ENCODE data around the gene THSD7B. TPM values are rescaled to one million over a fixed set of nuclear protein-coding genes. Genes with fewer than 3 reads are reported as not detected.

THSD7B gene
- total and polyA plus RNA-seq, 2 experiments from 2014 or later, result 0.86 to 3.8 TPM

DNA sequence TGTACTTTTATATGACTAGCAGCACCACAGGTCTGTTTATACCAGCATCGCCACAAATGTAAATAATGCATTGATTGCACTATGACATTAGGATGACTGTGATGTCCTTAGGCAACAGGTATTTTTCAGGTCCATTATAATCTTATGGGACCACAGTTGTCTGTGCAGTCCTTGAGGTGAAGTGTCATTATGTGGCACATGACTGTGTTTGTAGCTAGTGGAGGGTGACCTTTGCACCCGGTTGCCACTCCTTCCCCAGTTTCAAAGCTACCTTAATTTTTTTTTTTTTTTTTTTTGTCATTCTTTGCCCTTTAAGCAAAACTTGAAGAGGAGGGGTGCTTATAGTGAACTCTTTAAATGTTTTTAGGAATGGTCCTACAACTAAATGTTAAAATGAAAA, 386.4 kb downstream of the THSD7B start (continued):
- TF ChIP-seq, protein P1, sequence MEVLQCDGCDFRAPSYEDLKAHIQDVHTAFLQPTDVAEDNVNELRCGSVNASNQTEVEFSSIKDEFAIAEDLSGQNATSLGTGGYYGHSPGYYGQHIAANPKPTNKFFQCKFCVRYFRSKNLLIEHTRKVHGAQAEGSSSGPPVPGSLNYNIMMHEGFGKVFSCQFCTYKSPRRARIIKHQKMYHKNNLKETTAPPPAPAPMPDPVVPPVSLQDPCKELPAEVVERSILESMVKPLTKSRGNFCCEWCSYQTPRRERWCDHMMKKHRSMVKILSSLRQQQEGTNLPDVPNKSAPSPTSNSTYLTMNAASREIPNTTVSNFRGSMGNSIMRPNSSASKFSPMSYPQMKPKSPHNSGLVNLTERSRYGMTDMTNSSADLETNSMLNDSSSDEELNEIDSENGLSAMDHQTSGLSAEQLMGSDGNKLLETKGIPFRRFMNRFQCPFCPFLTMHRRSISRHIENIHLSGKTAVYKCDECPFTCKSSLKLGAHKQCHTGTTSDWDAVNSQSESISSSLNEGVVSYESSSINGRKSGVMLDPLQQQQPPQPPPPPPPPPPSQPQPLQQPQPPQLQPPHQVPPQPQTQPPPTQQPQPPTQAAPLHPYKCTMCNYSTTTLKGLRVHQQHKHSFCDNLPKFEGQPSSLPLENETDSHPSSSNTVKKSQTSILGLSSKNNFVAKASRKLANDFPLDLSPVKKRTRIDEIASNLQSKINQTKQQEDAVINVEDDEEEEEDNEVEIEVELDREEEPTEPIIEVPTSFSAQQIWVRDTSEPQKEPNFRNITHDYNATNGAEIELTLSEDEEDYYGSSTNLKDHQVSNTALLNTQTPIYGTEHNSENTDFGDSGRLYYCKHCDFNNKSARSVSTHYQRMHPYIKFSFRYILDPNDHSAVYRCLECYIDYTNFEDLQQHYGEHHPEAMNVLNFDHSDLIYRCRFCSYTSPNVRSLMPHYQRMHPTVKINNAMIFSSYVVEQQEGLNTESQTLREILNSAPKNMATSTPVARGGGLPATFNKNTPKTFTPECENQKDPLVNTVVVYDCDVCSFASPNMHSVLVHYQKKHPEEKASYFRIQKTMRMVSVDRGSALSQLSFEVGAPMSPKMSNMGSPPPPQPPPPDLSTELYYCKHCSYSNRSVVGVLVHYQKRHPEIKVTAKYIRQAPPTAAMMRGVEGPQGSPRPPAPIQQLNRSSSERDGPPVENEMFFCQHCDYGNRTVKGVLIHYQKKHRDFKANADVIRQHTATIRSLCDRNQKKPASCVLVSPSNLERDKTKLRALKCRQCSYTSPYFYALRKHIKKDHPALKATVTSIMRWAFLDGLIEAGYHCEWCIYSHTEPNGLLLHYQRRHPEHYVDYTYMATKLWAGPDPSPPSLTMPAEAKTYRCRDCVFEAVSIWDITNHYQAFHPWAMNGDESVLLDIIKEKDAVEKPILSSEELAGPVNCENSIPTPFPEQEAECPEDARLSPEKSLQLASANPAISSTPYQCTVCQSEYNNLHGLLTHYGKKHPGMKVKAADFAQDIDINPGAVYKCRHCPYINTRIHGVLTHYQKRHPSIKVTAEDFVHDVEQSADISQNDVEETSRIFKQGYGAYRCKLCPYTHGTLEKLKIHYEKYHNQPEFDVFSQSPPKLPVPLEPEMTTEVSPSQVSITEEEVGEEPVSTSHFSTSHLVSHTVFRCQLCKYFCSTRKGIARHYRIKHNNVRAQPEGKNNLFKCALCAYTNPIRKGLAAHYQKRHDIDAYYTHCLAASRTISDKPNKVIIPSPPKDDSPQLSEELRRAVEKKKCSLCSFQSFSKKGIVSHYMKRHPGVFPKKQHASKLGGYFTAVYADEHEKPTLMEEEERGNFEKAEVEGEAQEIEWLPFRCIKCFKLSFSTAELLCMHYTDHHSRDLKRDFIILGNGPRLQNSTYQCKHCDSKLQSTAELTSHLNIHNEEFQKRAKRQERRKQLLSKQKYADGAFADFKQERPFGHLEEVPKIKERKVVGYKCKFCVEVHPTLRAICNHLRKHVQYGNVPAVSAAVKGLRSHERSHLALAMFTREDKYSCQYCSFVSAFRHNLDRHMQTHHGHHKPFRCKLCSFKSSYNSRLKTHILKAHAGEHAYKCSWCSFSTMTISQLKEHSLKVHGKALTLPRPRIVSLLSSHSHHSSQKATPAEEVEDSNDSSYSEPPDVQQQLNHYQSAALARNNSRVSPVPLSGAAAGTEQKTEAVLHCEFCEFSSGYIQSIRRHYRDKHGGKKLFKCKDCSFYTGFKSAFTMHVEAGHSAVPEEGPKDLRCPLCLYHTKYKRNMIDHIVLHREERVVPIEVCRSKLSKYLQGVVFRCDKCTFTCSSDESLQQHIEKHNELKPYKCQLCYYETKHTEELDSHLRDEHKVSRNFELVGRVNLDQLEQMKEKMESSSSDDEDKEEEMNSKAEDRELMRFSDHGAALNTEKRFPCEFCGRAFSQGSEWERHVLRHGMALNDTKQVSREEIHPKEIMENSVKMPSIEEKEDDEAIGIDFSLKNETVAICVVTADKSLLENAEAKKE (CRISPR knock-in tag; IDR thresholded peaks at IDR 0.05), result no peak
- TF ChIP-seq STAT1 (IDR thresholded peaks at IDR 0.05; ENCODE audit: unreplicated experiment), result no peak

DNA sequence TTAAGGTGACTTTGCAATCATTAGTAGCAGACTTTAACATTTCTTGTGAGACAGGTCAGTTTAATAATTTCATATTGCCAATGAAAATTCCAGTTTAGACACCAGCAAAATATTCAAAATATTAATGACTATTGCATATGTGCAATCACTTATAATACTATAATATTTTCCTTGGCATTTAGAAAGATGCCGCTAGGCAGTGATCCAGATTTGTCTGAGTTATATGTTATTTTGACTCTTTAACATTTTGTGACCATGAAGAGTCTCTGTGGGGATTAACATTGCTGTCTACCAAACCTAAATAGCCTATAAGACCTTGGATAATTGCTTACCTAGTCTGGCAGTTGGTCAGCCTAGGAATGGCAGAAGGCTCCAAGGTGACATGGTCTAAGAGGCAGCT, 389.6 kb downstream of the THSD7B start:
- Mint-ChIP-seq H3K36me3 (ENCODE audit: low read depth) (no peaks in the 10 kb centered on the region), H3K4me1 (no peaks in the 10 kb centered on the region; the same call in 2 of the 3 replicates), H3K4me3 (no peak overlapping the region), H3K27ac (no peak overlapping the region), H3K9me3 (no peaks in the 10 kb centered on the region), H3K27me3 (ENCODE audit: insufficient read depth, low read depth, poor library complexity) (no peaks in the 10 kb centered on the region)
- ATAC-seq (no peak), DNase-seq (ENCODE audit: low spot score) (no peak)
- H3F3A ChIP-seq (replicated peaks; ENCODE audit: low read depth), result no peaks in the 10 kb centered on the region
- no peak overlapping the region for H3K4me3 ChIP-seq
- no peak overlapping the region for H3K27ac ChIP-seq (ENCODE audit: low read depth)
- 0 out of 2 replicates have a peak, but pooled peaks cover 4% of the 10 kb centered on the region for H3K4me1 ChIP-seq (ENCODE audit: insufficient read depth)
- H3K79me2 ChIP-seq (replicated peaks; ENCODE audit: insufficient read depth), result no peaks in the 10 kb centered on the region
- H3K4me2 ChIP-seq, result no peak overlapping the region
- H2AFZ ChIP-seq, result no peak overlapping the region
- H3K36me3 ChIP-seq (ENCODE audit: insufficient read depth), result no peaks in the 10 kb centered on the region
- no peaks in the 10 kb centered on the region; the same call in 1 of the 2 replicates for H4K20me1 ChIP-seq (replicated peaks; ENCODE audit: insufficient read depth)
- no peaks in the 10 kb centered on the region for H3K9me2 ChIP-seq (ENCODE audit: insufficient read depth)
- no peaks in the 10 kb centered on the region for H3K27me3 ChIP-seq (ENCODE audit: insufficient read depth)
- TF ChIP-seq JUNB (IDR thresholded peaks at IDR 0.05; ENCODE audit: unreplicated experiment) (no peak), NANOG (IDR thresholded peaks at IDR 0.05; ENCODE audit: borderline replicate concordance) (no peak), CREB1 (CRISPR knock-in tag; IDR thresholded peaks at IDR 0.05; ENCODE audit: low read depth) (no peak), ZNF331 (CRISPR knock-in tag; IDR thresholded peaks at IDR 0.05; ENCODE audit: low read depth) (no peak), EZH2phosphoT487 (IDR thresholded peaks at IDR 0.05; ENCODE audit: unreplicated experiment) (no peak)
- TF ChIP-seq, protein P2, sequence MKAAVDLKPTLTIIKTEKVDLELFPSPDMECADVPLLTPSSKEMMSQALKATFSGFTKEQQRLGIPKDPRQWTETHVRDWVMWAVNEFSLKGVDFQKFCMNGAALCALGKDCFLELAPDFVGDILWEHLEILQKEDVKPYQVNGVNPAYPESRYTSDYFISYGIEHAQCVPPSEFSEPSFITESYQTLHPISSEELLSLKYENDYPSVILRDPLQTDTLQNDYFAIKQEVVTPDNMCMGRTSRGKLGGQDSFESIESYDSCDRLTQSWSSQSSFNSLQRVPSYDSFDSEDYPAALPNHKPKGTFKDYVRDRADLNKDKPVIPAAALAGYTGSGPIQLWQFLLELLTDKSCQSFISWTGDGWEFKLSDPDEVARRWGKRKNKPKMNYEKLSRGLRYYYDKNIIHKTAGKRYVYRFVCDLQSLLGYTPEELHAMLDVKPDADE (IDR thresholded peaks at IDR 0.05), result no peak
- TF ChIP-seq, protein P3, sequence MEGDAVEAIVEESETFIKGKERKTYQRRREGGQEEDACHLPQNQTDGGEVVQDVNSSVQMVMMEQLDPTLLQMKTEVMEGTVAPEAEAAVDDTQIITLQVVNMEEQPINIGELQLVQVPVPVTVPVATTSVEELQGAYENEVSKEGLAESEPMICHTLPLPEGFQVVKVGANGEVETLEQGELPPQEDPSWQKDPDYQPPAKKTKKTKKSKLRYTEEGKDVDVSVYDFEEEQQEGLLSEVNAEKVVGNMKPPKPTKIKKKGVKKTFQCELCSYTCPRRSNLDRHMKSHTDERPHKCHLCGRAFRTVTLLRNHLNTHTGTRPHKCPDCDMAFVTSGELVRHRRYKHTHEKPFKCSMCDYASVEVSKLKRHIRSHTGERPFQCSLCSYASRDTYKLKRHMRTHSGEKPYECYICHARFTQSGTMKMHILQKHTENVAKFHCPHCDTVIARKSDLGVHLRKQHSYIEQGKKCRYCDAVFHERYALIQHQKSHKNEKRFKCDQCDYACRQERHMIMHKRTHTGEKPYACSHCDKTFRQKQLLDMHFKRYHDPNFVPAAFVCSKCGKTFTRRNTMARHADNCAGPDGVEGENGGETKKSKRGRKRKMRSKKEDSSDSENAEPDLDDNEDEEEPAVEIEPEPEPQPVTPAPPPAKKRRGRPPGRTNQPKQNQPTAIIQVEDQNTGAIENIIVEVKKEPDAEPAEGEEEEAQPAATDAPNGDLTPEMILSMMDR (conservative IDR thresholded peaks at IDR 0.05; ENCODE audit: low read depth in 2 of 2), result no peak
- TF ChIP-seq, protein P4, sequence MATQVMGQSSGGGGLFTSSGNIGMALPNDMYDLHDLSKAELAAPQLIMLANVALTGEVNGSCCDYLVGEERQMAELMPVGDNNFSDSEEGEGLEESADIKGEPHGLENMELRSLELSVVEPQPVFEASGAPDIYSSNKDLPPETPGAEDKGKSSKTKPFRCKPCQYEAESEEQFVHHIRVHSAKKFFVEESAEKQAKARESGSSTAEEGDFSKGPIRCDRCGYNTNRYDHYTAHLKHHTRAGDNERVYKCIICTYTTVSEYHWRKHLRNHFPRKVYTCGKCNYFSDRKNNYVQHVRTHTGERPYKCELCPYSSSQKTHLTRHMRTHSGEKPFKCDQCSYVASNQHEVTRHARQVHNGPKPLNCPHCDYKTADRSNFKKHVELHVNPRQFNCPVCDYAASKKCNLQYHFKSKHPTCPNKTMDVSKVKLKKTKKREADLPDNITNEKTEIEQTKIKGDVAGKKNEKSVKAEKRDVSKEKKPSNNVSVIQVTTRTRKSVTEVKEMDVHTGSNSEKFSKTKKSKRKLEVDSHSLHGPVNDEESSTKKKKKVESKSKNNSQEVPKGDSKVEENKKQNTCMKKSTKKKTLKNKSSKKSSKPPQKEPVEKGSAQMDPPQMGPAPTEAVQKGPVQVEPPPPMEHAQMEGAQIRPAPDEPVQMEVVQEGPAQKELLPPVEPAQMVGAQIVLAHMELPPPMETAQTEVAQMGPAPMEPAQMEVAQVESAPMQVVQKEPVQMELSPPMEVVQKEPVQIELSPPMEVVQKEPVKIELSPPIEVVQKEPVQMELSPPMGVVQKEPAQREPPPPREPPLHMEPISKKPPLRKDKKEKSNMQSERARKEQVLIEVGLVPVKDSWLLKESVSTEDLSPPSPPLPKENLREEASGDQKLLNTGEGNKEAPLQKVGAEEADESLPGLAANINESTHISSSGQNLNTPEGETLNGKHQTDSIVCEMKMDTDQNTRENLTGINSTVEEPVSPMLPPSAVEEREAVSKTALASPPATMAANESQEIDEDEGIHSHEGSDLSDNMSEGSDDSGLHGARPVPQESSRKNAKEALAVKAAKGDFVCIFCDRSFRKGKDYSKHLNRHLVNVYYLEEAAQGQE (IDR thresholded peaks at IDR 0.05; ENCODE audit: unreplicated experiment), result no peak
